Gastroesophageal sphincter (tissue), 4 donors: ENCODE measurements around the gene TAPBP. TPM values are rescaled to one million over a fixed set of nuclear protein-coding genes. Genes with fewer than 3 reads are reported as not detected.

Experiments used
- ATAC-seq: fragments of 150-250 bp; one replicate; pipeline ENCODE4 v1.9.1; 2016; ENCODE audit warnings: mild to moderate bottlenecking, moderate library complexity
- H3K27ac ChIP-seq, 4 donors: fragments of 200-600 bp; sonication (generic) in 3 of 4; 1 replicate in 3 of 4; 2 replicates in 1 of 4; pipeline ENCODE4 v1.5.1; 2016 to 2019
- H3K27me3 ChIP-seq: fragments of 200-600 bp; sonication (generic); one replicate; pipeline ENCODE4 v1.5.1; 2019
- H3K36me3 ChIP-seq, 2 donors: fragments of 200-600 bp; sonication (generic); one replicate each; pipeline ENCODE4 v1.5.1; 2019; ENCODE audit warnings: control low read depth in 1 of 2
- H3K4me1 ChIP-seq, 3 donors: fragments of 200-600 bp; sonication (generic); 1 replicate in 2 of 3; 2 replicates in 1 of 3; pipeline ENCODE4 v1.5.1; 2016 to 2019; ENCODE audit warnings: control low read depth in 2 of 3
- H3K4me3 ChIP-seq, 2 donors: fragments of 200-600 bp; sonication (generic); one replicate each; pipeline ENCODE4 v1.5.1; 2019; ENCODE audit warnings: mild to moderate bottlenecking in 1 of 2, moderate library complexity in 1 of 2
- H3K9me3 ChIP-seq, 3 donors: fragments of 200-600 bp; sonication (generic); one replicate each; pipeline ENCODE4 v1.5.1; 2017 to 2019; ENCODE audit warnings: control low read depth in 2 of 3
- CTCF ChIP-seq, 4 experiments: fragments of 200-600 bp in 2 of 4; fragments of 450-650 bp in 2 of 4; sonication (generic) in 1 of 4; IDR thresholded peaks; one replicate each; pipeline ENCODE4 v1.5.1; 2017 to 2019; ENCODE audit warnings: antibody characterized with exemption in 4 of 4, mild to moderate bottlenecking in 2 of 4, moderate library complexity in 2 of 4
- EP300 ChIP-seq: sonication (generic); formaldehyde crosslinking; IDR thresholded peaks from one replicate; pipeline ENCODE4 v1.6.1; 2017; ENCODE audit warnings: antibody characterized with exemption, mild to moderate bottlenecking
- POLR2A ChIP-seq, 2 donors: fragments of 450-650 bp; IDR thresholded peaks; one replicate each; pipeline ENCODE4 v1.6.1; 2017; ENCODE audit warnings: antibody characterized with exemption in 2 of 2, mild to moderate bottlenecking in 2 of 2, moderate library complexity in 1 of 2
- POLR2AphosphoS5 ChIP-seq: sonication (generic); formaldehyde crosslinking; IDR thresholded peaks from one replicate; pipeline ENCODE4 v1.6.1; 2017; ENCODE audit warnings: antibody characterized with exemption
- WGBS, 2 donors: methylation state at CpG; one replicate each; pipeline ENCODE4 v1.1.5; 2018; ENCODE audit warnings: low coverage in 1 of 2; 5-methylcytosine and 5-hydroxymethylcytosine counted together
- total RNA-seq, 4 donors: library from RNA; depleted of rRNA; stranded (reverse); fragments of >200 nt; gene quantifications; one replicate each; pipeline ENCODE4 v1.1.0, GENCODE V29; 2016

The TAPBP gene
- total RNA-seq, 4 donors from 2014 or later, result 62.9 to 136 (median 69.2) TPM

- H3K9me3 ChIP-seq, result no peaks in the 10 kb centered on the region
- H3K4me1 ChIP-seq, result peaks cover 0 to 2% (median 0%) of the 10 kb centered on the region in 3 donors
- no peak overlapping the region for H3K4me3 ChIP-seq
- no peak for TF ChIP-seq POLR2A (IDR thresholded peaks at IDR 0.05)
- no peaks in the 10 kb centered on the region for H3K36me3 ChIP-seq
- no peak overlapping the region for H3K27ac ChIP-seq
- WGBS, 2 donors, result 22% methylated on average over 5 of the region's 5 CpGs; no CpG with 5 or more reads in 1 of the 2 donors
- ATAC-seq, result no peak
- no peaks in the 10 kb centered on the region for H3K27me3 ChIP-seq
These were observed 15.2 kb upstream of the TAPBP start for GRCh38 chr6:33329058-33329457.

GRCh38 chr6:33324125-33324524 is 10.2 kb upstream of the TAPBP start:
- no peak for ATAC-seq
- H3K4me1 ChIP-seq, result peaks cover 5 to 44% (median 26%) of the 10 kb centered on the region in 3 donors
- no peaks in the 10 kb centered on the region for H3K9me3 ChIP-seq
- no peak for TF ChIP-seq POLR2AphosphoS5
- no peak for TF ChIP-seq POLR2A (IDR thresholded peaks at IDR 0.05)
- no peak for TF ChIP-seq EP300
- TF ChIP-seq CTCF (IDR thresholded peaks at IDR 0.05), result no peak
- no peaks in the 10 kb centered on the region for H3K27me3 ChIP-seq
- 21 to 23% methylated on average over 6 to 7 of the region's 7 CpGs for WGBS, 2 donors
- peaks cover 0 to 23% of the 10 kb centered on the region in 2 donors for H3K36me3 ChIP-seq
- peak overlapping the region in 1 of 2 donors; percentile 78 for H3K4me3 ChIP-seq
- peak overlapping the region in 3 of 4 donors; percentile 81 to 92 (median 89) for H3K27ac ChIP-seq

- 0 to 3% methylated on average over 8 to 10 of the region's 12 CpGs for WGBS, 2 donors
- Histone ChIP-seq H3K9me3 (no peaks in the 10 kb centered on the region), H3K4me3 (peak overlapping the region; percentile 78 to 79), H3K36me3 (peaks cover 0 to 28% of the 10 kb centered on the region in 2 donors), H3K27me3 (no peaks in the 10 kb centered on the region), H3K4me1 (peaks cover 5 to 49% (median 26%) of the 10 kb centered on the region in 3 donors), H3K27ac (peak overlapping the region; percentile 75 to 92 (median 85))
- no peak for ATAC-seq
- TF ChIP-seq POLR2A (IDR thresholded peaks at IDR 0.05) (no peak), POLR2AphosphoS5 (no peak), CTCF (IDR thresholded peaks at IDR 0.05) (no peak), EP300 (no peak)
These were observed 9.7 kb upstream of the TAPBP start for GRCh38 chr6:33323623-33323948.

GRCh38 chr6:33321227-33321626 is 7.3 kb upstream of the TAPBP start:
- peaks cover 0 to 34% of the 10 kb centered on the region in 2 donors for H3K36me3 ChIP-seq
- H3K4me3 ChIP-seq, result peak overlapping the region in 1 of 2 donors; percentile 78
- no peaks in the 10 kb centered on the region for H3K9me3 ChIP-seq
- no peak for ATAC-seq
- peak overlapping the region in 2 of 4 donors; percentile 89 to 91 for H3K27ac ChIP-seq
- 58 to 60% methylated on average over 2 to 6 of the region's 9 CpGs for WGBS, 2 donors
- peaks cover 5 to 66% (median 26%) of the 10 kb centered on the region in 3 donors for H3K4me1 ChIP-seq
- H3K27me3 ChIP-seq, result no peaks in the 10 kb centered on the region
- TF ChIP-seq POLR2A (IDR thresholded peaks at IDR 0.05), result no peak
- TF ChIP-seq POLR2AphosphoS5, result no peak
- no peak for TF ChIP-seq EP300
- no peak for TF ChIP-seq CTCF (IDR thresholded peaks at IDR 0.05)

- Histone ChIP-seq H3K4me1 (peaks cover 5 to 73% (median 26%) of the 10 kb centered on the region in 3 donors), H3K27ac (peak overlapping the region in 3 of 4 donors; percentile 49 to 91 (median 89)), H3K36me3 (peaks cover 0 to 41% of the 10 kb centered on the region in 2 donors), H3K4me3 (no peak overlapping the region), H3K9me3 (no peaks in the 10 kb centered on the region), H3K27me3 (no peaks in the 10 kb centered on the region)
- no peak for TF ChIP-seq POLR2A (IDR thresholded peaks at IDR 0.05)
- no peak for TF ChIP-seq EP300
- TF ChIP-seq CTCF (IDR thresholded peaks at IDR 0.05), result no peak
- TF ChIP-seq POLR2AphosphoS5, result no peak
- 42 to 68% methylated on average over 3 to 7 of the region's 32 CpGs for WGBS, 2 donors
- ATAC-seq, result no peak
These were observed 6.7 kb upstream of the TAPBP start for GRCh38 chr6:33320315-33321181.
